H9 (cell line): ENCODE results near the gene GLRA2. TPM values are rescaled to one million over a fixed set of nuclear protein-coding genes. Genes with fewer than 3 reads are reported as not detected.

Experiments
- DNase-seq: peaks from one replicate; pipeline ENCODE4 v3.0.0-alpha.2; 2017
- H2AFZ ChIP-seq: one replicate; pipeline ENCODE4 v1.6.1; 2013; ENCODE audit warnings: mild to moderate bottlenecking, low read length, control low read depth, moderate library complexity
- H2AK5ac ChIP-seq: 2 replicates; pipeline ENCODE4 v1.6.1; 2013; ENCODE audit warnings: low read length, control low read depth, mixed read lengths; ENCODE audit not compliant: insufficient read length
- H2BK120ac ChIP-seq: one replicate; pipeline ENCODE4 v1.6.1; 2013; ENCODE audit warnings: low read depth, mild to moderate bottlenecking, low read length, control low read depth, inconsistent platforms; ENCODE audit not compliant: poor library complexity, severe bottlenecking
- H2BK12ac ChIP-seq: 2 replicates; pipeline ENCODE4 v1.6.1; 2013; ENCODE audit warnings: low read length, control low read depth, mixed read lengths, low read depth; ENCODE audit not compliant: insufficient read length
- H2BK15ac ChIP-seq: 2 replicates; pipeline ENCODE4 v1.6.1; 2013; ENCODE audit warnings: low read depth, low read length, control low read depth
- H2BK20ac ChIP-seq: one replicate; pipeline ENCODE4 v1.6.1; 2013; ENCODE audit warnings: low read depth, mild to moderate bottlenecking, low read length, control low read depth, inconsistent platforms; ENCODE audit not compliant: poor library complexity, severe bottlenecking
- H2BK5ac ChIP-seq: 2 replicates; pipeline ENCODE4 v1.6.1; 2013; ENCODE audit warnings: low read length, control low read depth, mixed read lengths; ENCODE audit not compliant: insufficient read length
- H3K14ac ChIP-seq: 2 replicates; pipeline ENCODE4 v1.6.1; 2013; ENCODE audit warnings: low read length, control low read depth; ENCODE audit not compliant: insufficient read depth
- H3K18ac ChIP-seq: 2 replicates; pipeline ENCODE4 v1.6.1; 2013; ENCODE audit warnings: low read depth, mild to moderate bottlenecking, mixed read lengths, low read length, control low read depth; ENCODE audit not compliant: insufficient read length
- H3K23ac ChIP-seq: 2 replicates; pipeline ENCODE4 v1.6.1; 2013; ENCODE audit warnings: low read length, control low read depth, mixed read lengths, low read depth; ENCODE audit not compliant: insufficient read length
- H3K23me2 ChIP-seq: 2 replicates; pipeline ENCODE4 v1.6.1; 2013; ENCODE audit warnings: low read depth, mild to moderate bottlenecking, mixed read lengths, low read length, control low read depth; ENCODE audit not compliant: insufficient read length, poor library complexity, severe bottlenecking
- H3K27ac ChIP-seq: 2 replicates; pipeline ENCODE4 v1.5.1; 2013; ENCODE audit warnings: low read length, control low read depth, mixed read lengths, low read depth; ENCODE audit not compliant: insufficient read length
- H3K27me3 ChIP-seq: 2 replicates; pipeline ENCODE4 v1.6.1; 2013; ENCODE audit warnings: low read length, control low read depth, inconsistent platforms; ENCODE audit not compliant: insufficient read depth
- H3K4ac ChIP-seq: 2 replicates; pipeline ENCODE4 v1.6.1; 2013; ENCODE audit warnings: low read depth, mild to moderate bottlenecking, control low read depth, inconsistent platforms, low read length, moderate library complexity
- H3K4me1 ChIP-seq: 2 replicates; pipeline ENCODE4 v1.6.1; 2013; ENCODE audit warnings: low read length, control low read depth, inconsistent platforms; ENCODE audit not compliant: insufficient read depth
- H3K4me2 ChIP-seq: 2 replicates; pipeline ENCODE4 v1.6.1; 2013; ENCODE audit warnings: low read length, control low read depth, mixed read lengths; ENCODE audit not compliant: insufficient read length, insufficient read depth
- H3K56ac ChIP-seq: 2 replicates; pipeline ENCODE4 v1.6.1; 2013; ENCODE audit warnings: low read depth, mild to moderate bottlenecking, mixed read lengths, low read length, control low read depth; ENCODE audit not compliant: insufficient read length
- H3K79me1 ChIP-seq: 2 replicates; pipeline ENCODE4 v1.6.1; 2013; ENCODE audit warnings: low read depth, mild to moderate bottlenecking, moderate library complexity, low read length, control low read depth, inconsistent platforms; ENCODE audit not compliant: insufficient read depth, poor library complexity, severe bottlenecking
- H3K79me2 ChIP-seq: 2 replicates; pipeline ENCODE4 v1.6.1; 2013; ENCODE audit warnings: low read length, control low read depth, inconsistent platforms; ENCODE audit not compliant: insufficient read depth
- H3K9ac ChIP-seq: 2 replicates; pipeline ENCODE4 v1.6.1; 2013; ENCODE audit warnings: low read length, control low read depth, mixed read lengths; ENCODE audit not compliant: insufficient read length; ENCODE audit errors: extremely low read depth
- H3K9me3 ChIP-seq: one replicate; pipeline ENCODE4 v1.6.1; 2013; ENCODE audit warnings: low read depth, low read length, inconsistent platforms; ENCODE audit not compliant: control insufficient read depth
- H3T11ph ChIP-seq: one replicate; pipeline ENCODE4 v1.6.1; 2013; ENCODE audit warnings: mild to moderate bottlenecking, low read length, control low read depth, inconsistent platforms
- H4K20me1 ChIP-seq: one replicate; pipeline ENCODE4 v1.6.1; 2013; ENCODE audit not compliant: control insufficient read depth, insufficient read length, insufficient read depth
- H4K5ac ChIP-seq: 2 replicates; pipeline ENCODE4 v1.6.1; 2013; ENCODE audit warnings: low read depth, mild to moderate bottlenecking, mixed read lengths, low read length, control low read depth; ENCODE audit not compliant: insufficient read length
- H4K8ac ChIP-seq: replicated peaks from 2 replicates; pipeline ENCODE4 v1.6.1; 2013; ENCODE audit warnings: low read length, control low read depth, mixed read lengths, low read depth; ENCODE audit not compliant: insufficient read length
- H4K91ac ChIP-seq: 2 replicates; pipeline ENCODE4 v1.6.1; 2013; ENCODE audit warnings: low read depth, mild to moderate bottlenecking, moderate library complexity, mixed read lengths, low read length, control low read depth; ENCODE audit not compliant: insufficient read length
- H3K27ac Mint-ChIP-seq, 3 experiments: 2 replicates in 2 of 3; 3 replicates in 1 of 3; pipeline ENCODE4 v1.8.0; 2020 to 2021; ENCODE audit warnings: mixed read lengths in 3 of 3, mild to moderate bottlenecking in 1 of 3, moderate library complexity in 1 of 3
- H3K27me3 Mint-ChIP-seq: 2 replicates; pipeline ENCODE4 v1.8.0; 2021; ENCODE audit warnings: low read depth, mild to moderate bottlenecking, moderate library complexity, mixed read lengths
- H3K36me3 Mint-ChIP-seq, 3 experiments: 2 replicates in 2 of 3; 3 replicates in 1 of 3; pipeline ENCODE4 v1.8.0; 2020 to 2021; ENCODE audit warnings: low read depth in 3 of 3, mixed read lengths in 3 of 3; ENCODE audit not compliant: insufficient read depth in 1 of 3
- H3K4me1 Mint-ChIP-seq, 2 experiments: 2 replicates each; pipeline ENCODE4 v1.8.0; 2020; ENCODE audit warnings: mixed read lengths in 2 of 2
- H3K4me3 Mint-ChIP-seq, 2 experiments: 2 replicates in 1 of 2; 3 replicates in 1 of 2; pipeline ENCODE4 v1.8.0; 2020 to 2021; ENCODE audit warnings: mild to moderate bottlenecking in 2 of 2, mixed read lengths in 2 of 2, moderate library complexity in 1 of 2
- H3K9me3 Mint-ChIP-seq, 2 experiments: 2 replicates in 1 of 2; 3 replicates in 1 of 2; pipeline ENCODE4 v1.8.0; 2020; ENCODE audit warnings: mild to moderate bottlenecking in 2 of 2, mixed read lengths in 2 of 2, moderate library complexity in 1 of 2
- WGBS: extraction: QIAGEN DNeasy Blood & Tissue Kit; methylation state at CpG from one replicate; pipeline ENCODE4 v1.1.7; 2013; ENCODE audit warnings: missing lambda C conversion rate, low lambda C conversion rate, mixed read lengths; ENCODE audit not compliant: insufficient read length; ENCODE audit errors: extremely low coverage; 5-methylcytosine and 5-hydroxymethylcytosine counted together
- total RNA-seq: library from RNA; stranded (reverse); gene quantifications from 2 replicates; pipeline ENCODE4 v1.2.1, GENCODE V29; 2021
- TF ChIP-seq, protein P1 (sequence below): fragments of 200-600 bp; sonication (generic); conservative IDR thresholded peaks from 3 replicates; pipeline ENCODE4 v1.8.0; 2021; ENCODE audit warnings: antibody characterized with exemption, mild to moderate bottlenecking

The GLRA2 gene
- total RNA-seq, 1 experiment from 2014 or later, result not detected

DNA sequence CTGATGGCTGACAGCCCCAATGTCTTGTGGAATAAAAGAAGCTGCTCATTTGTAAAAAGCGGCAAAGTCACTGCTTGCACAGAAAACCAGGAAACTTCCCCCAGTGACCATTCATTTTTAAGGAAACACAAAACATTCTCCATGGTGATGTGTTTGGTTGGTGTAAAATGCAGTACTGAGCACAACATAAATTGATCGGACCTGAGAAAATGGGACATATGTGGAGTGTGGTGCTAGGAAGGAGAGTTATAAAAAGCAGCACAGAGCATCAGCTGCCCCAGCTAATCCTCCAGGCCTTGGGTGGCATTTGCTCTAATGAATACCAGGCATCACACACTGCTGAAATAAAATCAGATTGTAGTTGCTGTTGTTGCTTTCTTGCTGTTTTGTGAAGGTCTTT, 55.2 kb downstream of the GLRA2 start:
- Histone ChIP-seq H2BK15ac (no peak overlapping the region), H3K4ac (no peak overlapping the region), H3K9me3 (no peaks in the 10 kb centered on the region), H3K4me2 (no peak overlapping the region), H2BK5ac (no peak overlapping the region), H3K14ac (no peak overlapping the region), H3K79me2 (no peaks in the 10 kb centered on the region), H2BK12ac (no peak overlapping the region), H3K79me1 (no peaks in the 10 kb centered on the region), H3T11ph (no peak overlapping the region), H3K9ac (no peak overlapping the region), H2BK120ac (no peak overlapping the region), H3K23me2 (no peaks in the 10 kb centered on the region), H4K5ac (no peak overlapping the region), H4K91ac (no peak overlapping the region), H3K4me1 (no peaks in the 10 kb centered on the region), H2AK5ac (no peak overlapping the region), H3K27me3 (no peaks in the 10 kb centered on the region), H4K20me1 (no peaks in the 10 kb centered on the region), H2AFZ (no peak overlapping the region), H3K23ac (no peak overlapping the region), H3K27ac (no peak overlapping the region), H2BK20ac (no peak overlapping the region), H4K8ac (no peak overlapping the region), H3K18ac (no peak overlapping the region), H3K56ac (no peak overlapping the region)
- no peak overlapping the region for H3K4me3 Mint-ChIP-seq
- no peak for DNase-seq
- WGBS, result no CpG with 5 or more reads among the region's 2 CpGs
- H3K27me3 Mint-ChIP-seq, result no peaks in the 10 kb centered on the region
- H3K36me3 Mint-ChIP-seq, result peaks cover 0 to 5% (median 0%) of the 10 kb centered on the region in 3 experiments; a peak in 3 of 7 replicates
- no peak overlapping the region; a peak in 1 of 7 replicates for H3K27ac Mint-ChIP-seq
- H3K9me3 Mint-ChIP-seq, result peaks cover 65 to 69% of the 10 kb centered on the region in 2 experiments
- H3K4me1 Mint-ChIP-seq, result no peaks in the 10 kb centered on the region
- TF ChIP-seq, protein P1, sequence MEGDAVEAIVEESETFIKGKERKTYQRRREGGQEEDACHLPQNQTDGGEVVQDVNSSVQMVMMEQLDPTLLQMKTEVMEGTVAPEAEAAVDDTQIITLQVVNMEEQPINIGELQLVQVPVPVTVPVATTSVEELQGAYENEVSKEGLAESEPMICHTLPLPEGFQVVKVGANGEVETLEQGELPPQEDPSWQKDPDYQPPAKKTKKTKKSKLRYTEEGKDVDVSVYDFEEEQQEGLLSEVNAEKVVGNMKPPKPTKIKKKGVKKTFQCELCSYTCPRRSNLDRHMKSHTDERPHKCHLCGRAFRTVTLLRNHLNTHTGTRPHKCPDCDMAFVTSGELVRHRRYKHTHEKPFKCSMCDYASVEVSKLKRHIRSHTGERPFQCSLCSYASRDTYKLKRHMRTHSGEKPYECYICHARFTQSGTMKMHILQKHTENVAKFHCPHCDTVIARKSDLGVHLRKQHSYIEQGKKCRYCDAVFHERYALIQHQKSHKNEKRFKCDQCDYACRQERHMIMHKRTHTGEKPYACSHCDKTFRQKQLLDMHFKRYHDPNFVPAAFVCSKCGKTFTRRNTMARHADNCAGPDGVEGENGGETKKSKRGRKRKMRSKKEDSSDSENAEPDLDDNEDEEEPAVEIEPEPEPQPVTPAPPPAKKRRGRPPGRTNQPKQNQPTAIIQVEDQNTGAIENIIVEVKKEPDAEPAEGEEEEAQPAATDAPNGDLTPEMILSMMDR, result no peak
